ENCODE results near the gene TMEM252. TPM values are rescaled to one million over a fixed set of nuclear protein-coding genes. Genes with fewer than 3 reads are reported as not detected.

The TMEM252 gene
- total RNA-seq, 3 donors from 2014 or later (not counting 1 experiment from before 2014, with no cell fraction given), result not detected

Other genes starting within 250 kb of the TMEM252 start
- not detected for gene FOXD4L3, start 238.0 kb downstream of the TMEM252 start, total RNA-seq
- gene PGM5, start 184.3 kb downstream of the TMEM252 start, total RNA-seq, result 1 to 10 TPM in 1 of 3 donors, under 1 TPM in 1, not detected in 1; 0.43 to 1.8 TPM
- gene PIP5K1B, start 164.4 kb upstream of the TMEM252 start, total RNA-seq, result 1 to 10 TPM in 2 of 3 donors, under 1 TPM in 1; 0.73 to 3.4 (median 1.3) TPM